GM12878 (cell line): ENCODE results near the gene SF3A1. TPM values are rescaled to one million over a fixed set of nuclear protein-coding genes. Genes with fewer than 3 reads are reported as not detected.
A peak's percentile ranks its signal among the peaks of the same experiment; 100 is the strongest.

ENCODE experiments used
- CREM ChIP-seq: IDR thresholded peaks from 2 replicates; pipeline ENCODE4 v1.6.1; 2014; ENCODE audit warnings: antibody characterized with exemption, low read depth
- ELK1 ChIP-seq: IDR thresholded peaks from 2 replicates; pipeline ENCODE4 v1.6.1; 2012; ENCODE audit warnings: low read depth, low read length, improper control_type of control experiment
- JUNB ChIP-seq: IDR thresholded peaks from 2 replicates; pipeline ENCODE4 v1.6.1; 2016; ENCODE audit warnings: antibody characterized with exemption, mild to moderate bottlenecking
- KLF5 ChIP-seq: fragments of 450-650 bp; IDR thresholded peaks from 2 replicates; pipeline ENCODE4 v1.6.1; 2014; ENCODE audit warnings: mild to moderate bottlenecking; ENCODE audit not compliant: partially characterized antibody
- MYC ChIP-seq: IDR thresholded peaks from 2 replicates; pipeline ENCODE4 v1.6.1; 2011; ENCODE audit warnings: mild to moderate bottlenecking, low read length, moderate library complexity, inconsistent platforms; ENCODE audit not compliant: insufficient read depth, insufficient replicate concordance, insufficient read length, severe bottlenecking
- NKRF ChIP-seq: fragments of 450-650 bp; conservative IDR thresholded peaks from 2 replicates; pipeline ENCODE4 v1.6.1; 2017; ENCODE audit warnings: mild to moderate bottlenecking, moderate library complexity
- PML ChIP-seq: IDR thresholded peaks from 2 replicates; pipeline ENCODE4 v1.6.1; 2012; ENCODE audit warnings: low read length, inconsistent platforms
- RAD21 ChIP-seq: IDR thresholded peaks from 2 replicates; pipeline ENCODE4 v1.6.1; 2011; ENCODE audit warnings: mild to moderate bottlenecking, low read depth, low read length, moderate library complexity; ENCODE audit not compliant: insufficient read depth
- RAD51 ChIP-seq: fragments of 450-650 bp; IDR thresholded peaks from 2 replicates; pipeline ENCODE4 v1.6.1; 2016; ENCODE audit warnings: moderate library complexity, mild to moderate bottlenecking, inconsistent platforms
- RUNX3 ChIP-seq: IDR thresholded peaks from 2 replicates; pipeline ENCODE4 v1.6.1; 2012; ENCODE audit warnings: low read length, inconsistent platforms
- SMC3 ChIP-seq: IDR thresholded peaks from 2 replicates; pipeline ENCODE4 v1.6.1; 2011; ENCODE audit warnings: low read length, improper control_type of control experiment, borderline replicate concordance
- SPI1 ChIP-seq: IDR thresholded peaks from 2 replicates; pipeline ENCODE4 v1.6.1; 2011; ENCODE audit warnings: low read depth, mild to moderate bottlenecking, low read length, moderate library complexity, borderline replicate concordance; ENCODE audit not compliant: insufficient read depth
- STAT1 ChIP-seq: fragments of 450-650 bp; conservative IDR thresholded peaks from 2 replicates; pipeline ENCODE4 v1.6.1; 2014; ENCODE audit warnings: antibody characterized with exemption, mild to moderate bottlenecking
- TBL1XR1 ChIP-seq: IDR thresholded peaks from 2 replicates; pipeline ENCODE4 v1.6.1; 2012; ENCODE audit warnings: low read depth, low read length, improper control_type of control experiment
- ZNF207 ChIP-seq: fragments of 450-650 bp; IDR thresholded peaks from 2 replicates; pipeline ENCODE4 v1.6.1; 2014; ENCODE audit warnings: antibody characterized with exemption, mild to moderate bottlenecking, borderline replicate concordance
- ZNF622 ChIP-seq: fragments of 450-650 bp; IDR thresholded peaks from 2 replicates; pipeline ENCODE4 v1.6.1; 2017; ENCODE audit warnings: mild to moderate bottlenecking, inconsistent platforms
- polyA plus RNA-seq, 11 experiments: library from polyadenylated mRNA; depleted of rRNA in 4 of 11; unstranded in 6 of 11; stranded (reverse) in 5 of 11; fragments of >200 nt; fragmentation: Nextera tagmentation in 4 of 11; fragmentation: Illumina TruSeq in 1 of 11; extraction: Ambion mirVana in 4 of 11; extraction: Trizol in 1 of 11; gene quantifications; 1 replicate in 1 of 11; 2 replicates in 10 of 11; pipeline versions ENCODE4 v1.2.1 to v1.2.3, GENCODE V29; 2011 to 2016; ENCODE audit warnings: inconsistent platforms in 2 of 11, missing spikeins in 2 of 11, low read depth in 1 of 11
- total RNA-seq, 4 experiments: library from RNA; depleted of rRNA in 3 of 4; stranded (reverse); fragments of >200 nt in 3 of 4; fragmentation: Illumina TruSeq in 1 of 4; extraction: Trizol in 1 of 4; gene quantifications; 2 replicates each; pipeline versions ENCODE4 v1.2.1 to v1.2.3, GENCODE V29; 2013 to 2021
- TF ChIP-seq, protein P1 (sequence below): fragments of 450-650 bp; formaldehyde crosslinking; IDR thresholded peaks from 2 replicates; pipeline ENCODE4 v1.4.0; 2020; ENCODE audit warnings: mild to moderate bottlenecking, moderate library complexity
- TF ChIP-seq, protein P2 (sequence below), 3 experiments: IDR thresholded peaks in 2 of 3; conservative IDR thresholded peaks in 1 of 3; 2 replicates each; pipeline ENCODE4 v1.5.1; 2011; ENCODE audit warnings: low read depth in 3 of 3, low read length in 3 of 3, mild to moderate bottlenecking in 3 of 3, control low read depth in 2 of 3, moderate library complexity in 2 of 3, inconsistent platforms in 1 of 3, mixed read lengths in 1 of 3; ENCODE audit not compliant: control insufficient read depth in 2 of 3, insufficient read depth in 1 of 3; ENCODE audit errors: extremely low read depth in 1 of 3
- TF ChIP-seq, protein P3 (sequence below): IDR thresholded peaks from 2 replicates; pipeline ENCODE4 v1.6.1; 2011; ENCODE audit warnings: borderline replicate concordance, low read depth, mild to moderate bottlenecking, moderate library complexity, mixed read lengths, low read length; ENCODE audit not compliant: insufficient read depth; ENCODE audit errors: extremely low read length

Gene SF3A1
- total and polyA plus RNA-seq, 10 of the 15 experiments (the other 5 are each of a cell fraction or from before 2014, with no cell fraction given): 10.4 to 239 (median 46.0) TPM

- no peak for TF ChIP-seq RAD51
- TF ChIP-seq MYC: no peak
- no peak for TF ChIP-seq ZNF207
- TF ChIP-seq KLF5: no peak
- no peak for TF ChIP-seq ZNF622
- no peak for TF ChIP-seq TBL1XR1
- TF ChIP-seq PML: no peak
- TF ChIP-seq JUNB: peak; percentile 39; the same call in 1 of the 2 replicates
- peak; percentile 89 for TF ChIP-seq RUNX3
- TF ChIP-seq RAD21: no peak
- TF ChIP-seq STAT1: no peak
- TF ChIP-seq NKRF: no peak
- TF ChIP-seq SMC3: no peak
- TF ChIP-seq, protein P1, sequence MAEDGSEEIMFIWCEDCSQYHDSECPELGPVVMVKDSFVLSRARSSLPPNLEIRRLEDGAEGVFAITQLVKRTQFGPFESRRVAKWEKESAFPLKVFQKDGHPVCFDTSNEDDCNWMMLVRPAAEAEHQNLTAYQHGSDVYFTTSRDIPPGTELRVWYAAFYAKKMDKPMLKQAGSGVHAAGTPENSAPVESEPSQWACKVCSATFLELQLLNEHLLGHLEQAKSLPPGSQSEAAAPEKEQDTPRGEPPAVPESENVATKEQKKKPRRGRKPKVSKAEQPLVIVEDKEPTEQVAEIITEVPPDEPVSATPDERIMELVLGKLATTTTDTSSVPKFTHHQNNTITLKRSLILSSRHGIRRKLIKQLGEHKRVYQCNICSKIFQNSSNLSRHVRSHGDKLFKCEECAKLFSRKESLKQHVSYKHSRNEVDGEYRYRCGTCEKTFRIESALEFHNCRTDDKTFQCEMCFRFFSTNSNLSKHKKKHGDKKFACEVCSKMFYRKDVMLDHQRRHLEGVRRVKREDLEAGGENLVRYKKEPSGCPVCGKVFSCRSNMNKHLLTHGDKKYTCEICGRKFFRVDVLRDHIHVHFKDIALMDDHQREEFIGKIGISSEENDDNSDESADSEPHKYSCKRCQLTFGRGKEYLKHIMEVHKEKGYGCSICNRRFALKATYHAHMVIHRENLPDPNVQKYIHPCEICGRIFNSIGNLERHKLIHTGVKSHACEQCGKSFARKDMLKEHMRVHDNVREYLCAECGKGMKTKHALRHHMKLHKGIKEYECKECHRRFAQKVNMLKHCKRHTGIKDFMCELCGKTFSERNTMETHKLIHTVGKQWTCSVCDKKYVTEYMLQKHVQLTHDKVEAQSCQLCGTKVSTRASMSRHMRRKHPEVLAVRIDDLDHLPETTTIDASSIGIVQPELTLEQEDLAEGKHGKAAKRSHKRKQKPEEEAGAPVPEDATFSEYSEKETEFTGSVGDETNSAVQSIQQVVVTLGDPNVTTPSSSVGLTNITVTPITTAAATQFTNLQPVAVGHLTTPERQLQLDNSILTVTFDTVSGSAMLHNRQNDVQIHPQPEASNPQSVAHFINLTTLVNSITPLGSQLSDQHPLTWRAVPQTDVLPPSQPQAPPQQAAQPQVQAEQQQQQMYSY: no peak
- TF ChIP-seq SPI1: peak; percentile 81
- TF ChIP-seq, protein P2, sequence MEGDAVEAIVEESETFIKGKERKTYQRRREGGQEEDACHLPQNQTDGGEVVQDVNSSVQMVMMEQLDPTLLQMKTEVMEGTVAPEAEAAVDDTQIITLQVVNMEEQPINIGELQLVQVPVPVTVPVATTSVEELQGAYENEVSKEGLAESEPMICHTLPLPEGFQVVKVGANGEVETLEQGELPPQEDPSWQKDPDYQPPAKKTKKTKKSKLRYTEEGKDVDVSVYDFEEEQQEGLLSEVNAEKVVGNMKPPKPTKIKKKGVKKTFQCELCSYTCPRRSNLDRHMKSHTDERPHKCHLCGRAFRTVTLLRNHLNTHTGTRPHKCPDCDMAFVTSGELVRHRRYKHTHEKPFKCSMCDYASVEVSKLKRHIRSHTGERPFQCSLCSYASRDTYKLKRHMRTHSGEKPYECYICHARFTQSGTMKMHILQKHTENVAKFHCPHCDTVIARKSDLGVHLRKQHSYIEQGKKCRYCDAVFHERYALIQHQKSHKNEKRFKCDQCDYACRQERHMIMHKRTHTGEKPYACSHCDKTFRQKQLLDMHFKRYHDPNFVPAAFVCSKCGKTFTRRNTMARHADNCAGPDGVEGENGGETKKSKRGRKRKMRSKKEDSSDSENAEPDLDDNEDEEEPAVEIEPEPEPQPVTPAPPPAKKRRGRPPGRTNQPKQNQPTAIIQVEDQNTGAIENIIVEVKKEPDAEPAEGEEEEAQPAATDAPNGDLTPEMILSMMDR (IDR thresholded peaks at IDR 0.05 in 2 of 3, conservative IDR thresholded peaks at IDR 0.05 in 1 of 3; ENCODE audit: control insufficient read depth in 2 of 3, extremely low read depth in 1 of 3, insufficient read depth in 1 of 3, low read depth in 3 of 3, low read length in 3 of 3): 0 out of 6 replicates have a peak, but pooled peaks of 1 of the 3 experiments have one; percentile 1
- TF ChIP-seq ELK1: no peak
- TF ChIP-seq, protein P3, sequence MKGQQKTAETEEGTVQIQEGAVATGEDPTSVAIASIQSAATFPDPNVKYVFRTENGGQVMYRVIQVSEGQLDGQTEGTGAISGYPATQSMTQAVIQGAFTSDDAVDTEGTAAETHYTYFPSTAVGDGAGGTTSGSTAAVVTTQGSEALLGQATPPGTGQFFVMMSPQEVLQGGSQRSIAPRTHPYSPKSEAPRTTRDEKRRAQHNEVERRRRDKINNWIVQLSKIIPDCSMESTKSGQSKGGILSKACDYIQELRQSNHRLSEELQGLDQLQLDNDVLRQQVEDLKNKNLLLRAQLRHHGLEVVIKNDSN: no peak
- peak; percentile 51; the same call in 1 of the 2 replicates for TF ChIP-seq CREM
Measured at GRCh38 chr22:30309951-30310741, 46.5 kb downstream of the SF3A1 start (continued).
